Immature natural killer cell (primary cell): ENCODE data around the gene STARD8. TPM values are rescaled to one million over a fixed set of nuclear protein-coding genes. Genes with fewer than 3 reads are reported as not detected.
"Not testable (repeated sequence)": the region's sequence is repeated elsewhere in the genome, so short reads cannot be mapped to it uniquely, and the experiment has no call there.

Experiments used
- DNase-seq, 3 donors: peaks; one replicate each; pipeline ENCODE4 v3.0.0; 2022; ENCODE audit warnings: mixed read lengths in 1 of 3
- H3K27ac Mint-ChIP-seq, 6 donors: one replicate each; pipeline ENCODE4 v1.8.0; 2020; ENCODE audit warnings: mixed read lengths in 6 of 6, mild to moderate bottlenecking in 5 of 6, inconsistent platforms in 4 of 6, moderate library complexity in 3 of 6
- H3K27me3 Mint-ChIP-seq, 3 donors: one replicate each; pipeline ENCODE4 v1.8.0; 2020 to 2021; ENCODE audit warnings: low read depth in 3 of 3, mild to moderate bottlenecking in 3 of 3, mixed read lengths in 3 of 3, moderate library complexity in 3 of 3, inconsistent platforms in 1 of 3
- H3K36me3 Mint-ChIP-seq, 3 donors: one replicate each; pipeline ENCODE4 v1.8.0; 2020; ENCODE audit warnings: mixed read lengths in 3 of 3, inconsistent platforms in 2 of 3, mild to moderate bottlenecking in 2 of 3
- H3K4me1 Mint-ChIP-seq, 2 donors: one replicate each; pipeline ENCODE4 v1.8.0; 2020; ENCODE audit warnings: inconsistent platforms in 2 of 2, mild to moderate bottlenecking in 2 of 2, mixed read lengths in 2 of 2, moderate library complexity in 1 of 2
- H3K4me3 Mint-ChIP-seq, 5 donors: one replicate each; pipeline ENCODE4 v1.8.0; 2020; ENCODE audit warnings: mild to moderate bottlenecking in 5 of 5, mixed read lengths in 5 of 5, inconsistent platforms in 3 of 5, moderate library complexity in 3 of 5
- H3K9me3 Mint-ChIP-seq, 6 donors: one replicate each; pipeline ENCODE4 v1.8.0; 2020; ENCODE audit warnings: mild to moderate bottlenecking in 6 of 6, mixed read lengths in 6 of 6, inconsistent platforms in 4 of 6, moderate library complexity in 3 of 6
- polyA plus RNA-seq, 3 donors: library from polyadenylated mRNA; unstranded; fragments of 300-500 nt; fragmentation: Illumina TruSeq; gene quantifications; one replicate each; pipeline ENCODE4 v1.2.3, GENCODE V29; 2021

STARD8 gene
- polyA plus RNA-seq, 3 donors from 2014 or later = 0.22 to 0.27 TPM; not detected in 1

- peaks cover 2 to 10% (median 2%) of the 10 kb centered on the region in 3 donors for H3K27me3 Mint-ChIP-seq
- H3K9me3 Mint-ChIP-seq = no peaks in the 10 kb centered on the region
- no peaks in the 10 kb centered on the region for H3K4me1 Mint-ChIP-seq
- no peak overlapping the region for H3K27ac Mint-ChIP-seq
- H3K36me3 Mint-ChIP-seq = no peaks in the 10 kb centered on the region
- no peak for DNase-seq
- H3K4me3 Mint-ChIP-seq = no peak overlapping the region
Observed at GRCh38 chrX:68644861-68645260, 2.6 kb upstream of the STARD8 start.

GRCh38 chrX:68646421-68646820 is 1.0 kb upstream of the STARD8 start:
- no peaks in the 10 kb centered on the region for H3K4me1 Mint-ChIP-seq
- H3K27ac Mint-ChIP-seq = no peak overlapping the region
- no peak overlapping the region for H3K4me3 Mint-ChIP-seq
- H3K27me3 Mint-ChIP-seq = peaks cover 2 to 10% (median 2%) of the 10 kb centered on the region in 3 donors
- H3K9me3 Mint-ChIP-seq = no peaks in the 10 kb centered on the region
- no peak for DNase-seq
- no peaks in the 10 kb centered on the region for H3K36me3 Mint-ChIP-seq

GRCh38 chrX:68648960-68649359 is 1.5 kb downstream of the STARD8 start:
- DNase-seq = no peak
- no peaks in the 10 kb centered on the region for H3K4me1 Mint-ChIP-seq
- H3K4me3 Mint-ChIP-seq = no peak overlapping the region
- H3K36me3 Mint-ChIP-seq = no peaks in the 10 kb centered on the region
- H3K27me3 Mint-ChIP-seq = peaks cover 2 to 10% (median 2%) of the 10 kb centered on the region in 3 donors
- H3K9me3 Mint-ChIP-seq = no peaks in the 10 kb centered on the region
- H3K27ac Mint-ChIP-seq = no peak overlapping the region

- H3K4me3 Mint-ChIP-seq = no peak overlapping the region
- no peaks in the 10 kb centered on the region for H3K4me1 Mint-ChIP-seq
- no peak for DNase-seq
- H3K27me3 Mint-ChIP-seq = peaks cover 2 to 7% (median 2%) of the 10 kb centered on the region in 3 donors
- no peaks in the 10 kb centered on the region for H3K9me3 Mint-ChIP-seq
- H3K27ac Mint-ChIP-seq = no peak overlapping the region
- H3K36me3 Mint-ChIP-seq = no peaks in the 10 kb centered on the region
Observed at GRCh38 chrX:68650491-68650890, 3.0 kb downstream of the STARD8 start.

- no peak for DNase-seq
- H3K27ac Mint-ChIP-seq = no peak overlapping the region
- no peaks in the 10 kb centered on the region for H3K4me1 Mint-ChIP-seq
- H3K27me3 Mint-ChIP-seq = peaks cover 2 to 7% (median 2%) of the 10 kb centered on the region in 3 donors
- H3K9me3 Mint-ChIP-seq = no peaks in the 10 kb centered on the region
- H3K36me3 Mint-ChIP-seq = no peaks in the 10 kb centered on the region
- no peak overlapping the region for H3K4me3 Mint-ChIP-seq
Observed at GRCh38 chrX:68651110-68651509, 3.6 kb downstream of the STARD8 start.

GRCh38 chrX:68652326-68653170 is 5.1 kb downstream of the STARD8 start:
- Mint-ChIP-seq H3K27me3 (peaks cover 2 to 7% (median 2%) of the 10 kb centered on the region in 3 donors), H3K4me3 (no peak overlapping the region), H3K9me3 (peaks cover 0 to 2% (median 0%) of the 10 kb centered on the region in 6 donors), H3K4me1 (no peaks in the 10 kb centered on the region), H3K27ac (no peak overlapping the region), H3K36me3 (no peaks in the 10 kb centered on the region)
- DNase-seq = no peak

GRCh38 chrX:68654693-68655092 is 7.2 kb downstream of the STARD8 start:
- Mint-ChIP-seq H3K36me3 (no peaks in the 10 kb centered on the region), H3K9me3 (peaks cover 0 to 2% (median 0%) of the 10 kb centered on the region in 6 donors), H3K27me3 (peaks cover 0 to 7% (median 0%) of the 10 kb centered on the region in 3 donors), H3K4me1 (no peaks in the 10 kb centered on the region), H3K4me3 (no peak overlapping the region), H3K27ac (no peak overlapping the region)
- no peak for DNase-seq

GRCh38 chrX:68656473-68656872 is 9.0 kb downstream of the STARD8 start:
- DNase-seq, H3K27ac Mint-ChIP-seq, H3K27me3 Mint-ChIP-seq, H3K36me3 Mint-ChIP-seq, H3K9me3 Mint-ChIP-seq, H3K4me3 Mint-ChIP-seq, H3K4me1 Mint-ChIP-seq: not testable (repeated sequence)

- H3K4me3 Mint-ChIP-seq = no peak overlapping the region
- peaks cover 0 to 7% (median 3%) of the 10 kb centered on the region in 3 donors for H3K27me3 Mint-ChIP-seq
- peaks cover 0 to 2% (median 0%) of the 10 kb centered on the region in 6 donors for H3K9me3 Mint-ChIP-seq
- no peak overlapping the region for H3K27ac Mint-ChIP-seq
- H3K4me1 Mint-ChIP-seq = no peaks in the 10 kb centered on the region
- no peaks in the 10 kb centered on the region for H3K36me3 Mint-ChIP-seq
- no peak for DNase-seq
Observed at GRCh38 chrX:68658530-68658929, 11.1 kb downstream of the STARD8 start.

GRCh38 chrX:68659385-68659784 is 11.9 kb downstream of the STARD8 start:
- Mint-ChIP-seq H3K36me3 (no peaks in the 10 kb centered on the region), H3K4me1 (no peaks in the 10 kb centered on the region), H3K4me3 (no peak overlapping the region), H3K27ac (no peak overlapping the region), H3K9me3 (peaks cover 0 to 2% (median 0%) of the 10 kb centered on the region in 6 donors), H3K27me3 (peaks cover 0 to 10% (median 3%) of the 10 kb centered on the region in 3 donors)
- no peak for DNase-seq

GRCh38 chrX:68659786-68660185 is 12.3 kb downstream of the STARD8 start:
- no peak overlapping the region for H3K27ac Mint-ChIP-seq
- H3K4me3 Mint-ChIP-seq = no peak overlapping the region
- no peaks in the 10 kb centered on the region for H3K36me3 Mint-ChIP-seq
- peaks cover 0 to 10% (median 3%) of the 10 kb centered on the region in 3 donors for H3K27me3 Mint-ChIP-seq
- DNase-seq = no peak
- peaks cover 0 to 2% (median 0%) of the 10 kb centered on the region in 6 donors for H3K9me3 Mint-ChIP-seq
- no peaks in the 10 kb centered on the region for H3K4me1 Mint-ChIP-seq

- DNase-seq = no peak
- Mint-ChIP-seq H3K9me3 (peaks cover 0 to 2% (median 0%) of the 10 kb centered on the region in 6 donors), H3K27me3 (peaks cover 3 to 10% (median 4%) of the 10 kb centered on the region in 3 donors), H3K27ac (no peak overlapping the region), H3K36me3 (no peaks in the 10 kb centered on the region), H3K4me1 (no peaks in the 10 kb centered on the region), H3K4me3 (no peak overlapping the region)
Observed at GRCh38 chrX:68660746-68661145, 13.3 kb downstream of the STARD8 start.

GRCh38 chrX:68665502-68665901 is 18.0 kb downstream of the STARD8 start:
- DNase-seq = no peak
- no peak overlapping the region for H3K27ac Mint-ChIP-seq
- no peaks in the 10 kb centered on the region for H3K9me3 Mint-ChIP-seq
- no peak overlapping the region for H3K4me3 Mint-ChIP-seq
- H3K4me1 Mint-ChIP-seq = no peaks in the 10 kb centered on the region
- no peaks in the 10 kb centered on the region for H3K36me3 Mint-ChIP-seq
- H3K27me3 Mint-ChIP-seq = peaks cover 3 to 6% (median 4%) of the 10 kb centered on the region in 3 donors

- Mint-ChIP-seq H3K36me3 (no peaks in the 10 kb centered on the region), H3K4me1 (no peaks in the 10 kb centered on the region), H3K9me3 (no peaks in the 10 kb centered on the region), H3K4me3 (no peak overlapping the region), H3K27ac (no peak overlapping the region), H3K27me3 (peaks cover 3 to 6% (median 4%) of the 10 kb centered on the region in 3 donors)
- DNase-seq = no peak
Observed at GRCh38 chrX:68666580-68666979, 19.1 kb downstream of the STARD8 start.
